RPMI7951 (cell line): ENCODE results near the gene PROKR2. TPM values are rescaled to one million over a fixed set of nuclear protein-coding genes. Genes with fewer than 3 reads are reported as not detected.

ENCODE experiments used
- DNase-seq: peaks from one replicate; pipeline ENCODE4 v3.0.0-alpha.2; 2012; ENCODE audit warnings: low read depth
- total RNA-seq: library from RNA; depleted of rRNA; stranded (reverse); fragments of >200 nt; shearing (Covaris generic); gene quantifications from 2 replicates; pipeline ENCODE4 v1.2.3, GENCODE V29; 2014; rRNA removed

The PROKR2 gene
- total RNA-seq, result 0.10 TPM in 1 of 2 replicates, not detected in the other

DNA sequence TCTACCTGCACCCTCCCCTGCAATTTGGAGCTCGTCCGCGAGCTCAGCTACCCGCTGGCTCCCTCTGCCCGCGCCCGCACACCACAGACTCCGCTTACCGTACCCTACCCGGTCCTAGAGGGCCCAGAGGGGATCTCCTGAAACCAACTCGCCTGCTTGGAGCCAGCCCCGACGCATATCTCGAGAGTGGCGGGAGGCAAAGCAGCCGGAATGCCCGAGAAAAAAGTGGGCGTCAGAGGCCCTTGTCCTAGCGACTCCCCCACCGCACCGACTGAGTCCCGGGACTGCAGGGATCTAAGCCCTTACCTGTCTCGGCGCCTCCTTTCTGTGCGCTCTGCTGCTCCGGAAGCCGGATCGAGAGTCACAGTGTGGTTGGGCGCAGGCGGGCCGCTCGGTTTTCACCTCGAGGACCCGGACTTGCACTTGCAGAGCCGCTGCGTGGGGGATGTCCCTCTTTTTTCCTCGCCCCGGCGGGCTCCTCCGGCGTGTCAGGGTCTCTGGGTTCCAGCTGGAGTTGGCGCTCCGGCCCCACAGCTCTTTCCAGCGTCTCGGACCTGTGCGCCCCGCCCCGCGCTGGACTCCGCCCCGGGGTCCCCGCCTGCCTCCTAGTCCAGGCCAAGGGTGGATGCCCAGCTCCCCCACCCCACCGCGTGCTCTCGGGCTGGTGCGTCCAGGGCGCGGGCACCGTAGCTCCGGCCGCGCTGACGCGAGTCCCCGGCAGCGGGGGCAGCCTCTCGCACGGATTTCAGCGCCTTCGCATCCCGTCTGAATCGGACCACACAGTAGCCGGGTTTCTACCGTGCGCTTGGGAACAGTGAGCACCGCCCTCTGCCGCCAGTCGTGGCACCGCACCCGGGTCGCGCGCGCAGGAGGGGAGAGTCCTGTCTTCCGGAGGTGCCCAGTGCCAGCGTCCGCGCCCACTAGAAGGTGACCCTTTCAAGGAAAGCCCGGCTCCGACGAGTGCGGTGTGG is at the start of gene PROKR2:
PROKR2 (minus strand) TSS at position 767 of the 971 bp plus-strand sequence. CDS start 2,585 bp downstream, outside the sequence.
- peak; percentile 14 for DNase-seq

DNA sequence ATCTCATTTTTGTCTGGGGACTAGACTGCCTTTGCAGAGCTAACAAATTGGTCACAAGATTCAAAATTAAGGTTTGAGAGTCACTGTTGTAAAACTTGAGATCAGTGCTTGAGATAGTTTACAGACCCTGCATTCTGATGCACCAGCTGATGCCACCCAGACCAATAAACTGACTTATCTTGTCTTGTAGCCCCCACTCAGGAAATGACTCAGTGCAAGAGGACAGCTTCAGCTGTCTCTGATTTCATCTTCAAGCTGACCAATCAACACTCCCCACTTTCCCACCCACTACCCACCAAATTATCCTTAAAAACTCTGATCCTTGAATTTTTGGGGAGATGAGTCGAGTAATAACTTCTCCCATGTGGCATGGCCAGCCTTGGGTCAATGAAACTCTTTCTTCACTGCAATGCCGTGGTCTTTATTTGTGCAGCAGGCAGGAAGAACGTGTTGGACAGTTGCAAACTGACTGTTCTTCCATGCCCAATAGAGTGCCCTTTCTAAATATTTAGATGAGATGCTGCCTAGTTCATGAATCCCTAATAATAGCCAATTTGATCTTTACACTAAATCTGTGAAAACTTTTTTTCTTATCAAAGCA is 48.3 kb upstream of the PROKR2 start:
- peak; percentile 85 for DNase-seq

GRCh38 chr20:5364136-5364821 is 47.5 kb upstream of the PROKR2 start:
- peak; percentile 39 for DNase-seq

DNA sequence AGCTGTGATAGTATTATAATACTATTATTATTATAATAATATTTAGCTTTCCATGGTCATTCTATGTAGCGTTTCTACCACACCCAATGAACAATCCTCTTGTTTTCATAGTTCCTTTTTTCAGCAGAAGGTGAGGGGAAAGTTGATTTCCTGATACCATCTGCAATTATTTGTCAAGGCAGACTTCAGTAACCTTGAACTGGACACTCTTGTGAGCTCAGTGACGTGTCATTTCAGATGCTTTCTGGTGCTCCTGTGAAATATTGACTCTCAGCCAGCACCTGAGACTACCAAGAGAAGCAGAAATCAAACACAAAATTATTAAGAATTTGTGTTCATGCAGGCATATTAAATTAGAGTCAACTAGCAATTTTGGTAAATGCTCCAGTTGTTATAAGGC is 46.0 kb upstream of the PROKR2 start:
- DNase-seq, result no peak

DNA sequence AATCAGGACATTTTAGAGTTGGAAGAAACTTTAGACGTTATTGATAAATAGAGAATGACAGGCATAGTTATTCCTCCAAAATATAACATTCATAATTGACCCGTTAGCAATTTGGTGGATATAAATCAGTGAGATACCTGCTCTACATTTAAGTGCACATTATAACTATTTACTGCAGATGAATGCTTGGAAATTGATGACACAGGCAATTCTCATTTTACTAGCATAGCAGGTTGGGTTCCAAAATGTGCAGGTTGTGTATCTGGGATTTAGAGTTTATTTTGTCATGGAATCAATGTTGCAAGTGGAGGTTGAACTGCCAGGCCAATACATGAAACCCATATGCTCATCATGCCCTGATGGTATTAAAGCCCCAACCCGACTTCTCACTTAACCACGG is 44.4 kb upstream of the PROKR2 start:
- DNase-seq, result no peak

DNA sequence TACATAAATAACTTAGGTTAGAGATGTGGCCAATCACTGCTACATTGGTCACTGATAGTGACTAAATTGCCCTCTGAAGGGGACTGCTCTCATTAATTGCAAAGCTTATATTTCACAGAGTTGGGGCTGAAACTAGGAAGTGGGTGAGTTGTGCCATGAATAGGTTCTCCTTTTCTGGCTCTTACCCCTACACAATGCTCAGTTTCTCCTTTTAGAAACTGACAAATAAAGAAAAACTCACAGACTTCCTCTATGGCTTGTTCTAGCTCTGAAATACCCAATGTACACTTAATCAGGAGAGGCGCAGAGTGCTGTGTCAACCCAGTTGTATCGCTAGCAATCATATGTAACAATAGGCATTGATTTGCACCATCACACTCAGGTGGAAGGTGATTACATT is 41.2 kb upstream of the PROKR2 start:
- no peak for DNase-seq

DNA sequence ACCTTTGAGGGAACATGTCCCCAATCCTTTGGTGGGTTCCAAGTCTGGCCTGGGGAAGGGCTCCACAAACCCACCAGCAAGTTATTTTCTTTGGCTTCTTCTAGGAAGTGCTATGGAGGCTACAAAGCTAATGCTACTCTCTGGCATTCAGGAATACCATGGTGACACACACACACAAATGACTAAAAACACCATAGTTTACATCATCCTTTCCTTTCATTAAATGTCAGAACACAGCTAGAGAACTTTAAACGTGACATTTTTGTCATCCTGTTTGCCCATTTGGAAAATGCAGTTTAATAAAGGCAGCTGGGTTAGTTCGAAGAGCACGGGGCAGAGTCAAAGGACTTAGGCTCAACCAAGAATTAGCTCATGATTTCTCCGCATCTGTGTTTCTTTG is 40.2 kb upstream of the PROKR2 start:
- DNase-seq, result no peak

- DNase-seq, result no peak
Observed at GRCh38 chr20:5354901-5355300, 38.1 kb upstream of the PROKR2 start.

DNA sequence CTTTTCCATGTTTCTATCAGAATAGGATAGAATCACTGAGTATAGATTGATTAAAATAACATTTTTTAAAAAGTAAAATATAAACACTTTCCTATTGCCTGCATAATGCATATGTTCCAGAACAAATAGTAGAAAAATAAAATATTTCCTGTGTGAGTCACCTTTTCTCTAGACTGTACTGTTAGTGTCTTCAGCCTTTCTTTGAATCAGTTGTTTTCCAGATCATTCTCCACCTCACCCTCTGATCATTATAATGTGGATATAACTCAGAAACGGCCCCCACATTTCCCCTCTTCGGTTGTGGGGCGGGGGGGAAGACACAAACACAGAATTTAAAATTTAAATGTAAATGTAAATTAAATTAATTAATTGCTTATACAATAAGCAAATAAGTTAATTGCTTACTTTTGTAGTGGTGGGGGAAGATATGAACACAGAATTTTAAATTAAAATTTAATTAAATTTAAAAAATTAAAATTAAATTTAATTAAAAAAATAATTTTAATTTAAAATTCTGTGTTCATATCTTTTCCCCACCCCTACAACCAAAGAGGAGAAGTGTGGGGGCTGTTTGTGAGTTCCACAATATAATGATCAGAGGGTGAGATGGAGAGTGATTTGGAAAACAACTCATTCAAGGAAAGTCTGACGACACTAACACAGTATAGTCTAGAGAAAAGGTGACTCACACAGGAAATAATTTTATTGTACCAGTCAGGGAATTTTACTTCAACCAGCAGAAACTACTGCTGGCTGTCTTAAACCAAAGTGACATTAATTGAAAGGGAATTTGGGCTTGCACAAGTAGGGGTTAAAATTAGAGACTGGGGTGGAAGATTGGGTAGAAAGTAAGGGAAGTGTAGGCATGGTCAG is 37.1 kb upstream of the PROKR2 start:
- DNase-seq, result peak; percentile 70

DNA sequence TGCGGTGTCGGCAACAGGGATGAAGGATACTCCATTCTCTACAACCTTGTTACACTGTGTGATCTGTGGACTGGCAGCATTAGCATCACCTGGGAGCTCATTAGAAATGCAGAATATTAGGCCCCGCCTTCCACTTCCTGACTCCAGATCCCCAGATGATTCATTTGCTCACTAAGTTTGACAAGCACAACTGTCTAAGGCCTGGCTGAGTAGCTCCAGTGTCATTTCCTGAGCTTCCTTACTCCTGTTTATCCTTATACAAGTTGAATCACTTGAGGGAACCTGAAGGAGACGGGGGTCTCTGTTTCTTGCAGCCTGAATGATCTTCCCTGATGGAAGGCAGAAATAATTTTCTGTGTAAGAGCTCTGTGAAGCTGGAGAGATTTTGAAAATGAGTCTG is 32.7 kb upstream of the PROKR2 start:
- DNase-seq, result no peak

DNA sequence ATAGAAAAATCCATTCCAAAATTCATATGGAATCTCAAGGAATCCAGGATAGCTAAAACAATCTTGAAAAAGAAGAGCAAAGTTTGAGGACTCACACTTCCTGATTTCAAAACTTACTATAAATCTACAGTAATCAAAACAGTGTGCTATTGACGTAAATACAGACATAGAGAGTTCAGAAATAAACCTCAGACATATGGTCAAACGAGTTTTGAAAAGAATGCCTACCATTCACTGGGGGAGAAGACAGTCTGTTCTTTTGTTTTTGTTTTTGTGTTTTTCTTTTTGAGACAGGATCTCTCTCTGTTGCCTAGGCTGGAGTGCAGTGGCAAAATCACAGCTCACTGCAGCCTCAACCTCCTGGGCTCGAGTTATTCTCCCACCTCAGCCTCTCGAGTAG is 25.3 kb upstream of the PROKR2 start:
- DNase-seq, result peak; percentile 24

DNA sequence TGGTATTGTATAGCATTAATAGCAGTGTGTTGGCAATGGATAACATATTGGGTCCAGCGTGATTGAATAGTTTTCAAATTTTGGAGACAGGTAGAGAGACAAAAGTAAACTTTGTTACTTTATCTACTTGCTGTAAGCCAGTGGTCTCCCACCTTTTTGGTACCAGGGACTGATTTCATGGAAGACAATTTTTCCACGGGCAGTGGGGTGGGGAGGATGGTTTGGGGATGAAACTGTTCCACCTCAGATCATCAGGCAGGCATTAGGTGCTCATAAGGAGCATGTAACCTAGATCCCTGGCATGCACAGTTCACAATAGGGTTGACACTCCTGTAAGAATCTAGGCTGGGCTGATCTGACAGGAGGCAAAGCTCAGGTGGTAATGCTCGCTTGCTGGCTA is 14.6 kb upstream of the PROKR2 start:
- DNase-seq, result no peak

DNA sequence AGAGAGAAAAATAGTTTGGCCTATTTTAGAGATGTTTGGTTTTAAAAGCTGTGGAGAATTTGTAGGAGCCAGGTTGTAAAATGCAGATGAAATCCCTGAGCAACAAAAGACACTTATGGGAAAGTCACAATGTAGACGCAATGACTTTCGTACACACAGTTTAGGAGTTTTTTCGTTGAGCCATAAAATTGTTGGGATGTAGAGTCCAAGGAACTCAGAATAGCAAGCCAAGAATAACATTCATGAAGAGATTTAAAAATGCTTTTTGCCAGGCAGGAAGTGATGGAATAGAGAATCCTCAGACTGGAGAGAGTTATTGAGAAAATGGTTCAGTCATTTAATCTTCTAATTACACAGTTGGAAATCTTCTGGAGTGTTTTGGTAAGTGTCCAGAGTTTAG is 11.5 kb upstream of the PROKR2 start:
- DNase-seq, result no peak

GRCh38 chr20:5327356-5327755 is 10.6 kb upstream of the PROKR2 start:
- DNase-seq, result no peak

DNA sequence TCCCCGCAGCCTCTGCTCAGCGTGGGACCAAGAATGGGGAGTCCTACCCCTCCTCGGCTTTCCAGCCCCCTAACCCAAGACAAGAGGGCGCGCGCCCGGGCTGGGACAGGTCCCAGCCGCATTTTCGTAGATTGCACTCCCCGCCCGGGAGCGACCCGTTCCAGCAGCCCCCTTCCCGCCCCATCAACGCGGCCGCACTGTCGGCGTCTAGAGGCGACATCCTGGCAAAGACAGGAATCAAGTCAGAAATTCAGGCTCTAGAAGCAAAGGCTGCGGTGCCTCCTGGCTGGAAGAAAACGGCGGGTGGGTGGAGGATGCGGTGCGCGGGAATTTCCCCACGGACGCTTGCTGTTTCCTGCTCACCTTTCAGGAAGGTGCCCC is 957 bp downstream of the PROKR2 start:
- DNase-seq, result no peak

GRCh38 chr20:5313916-5314315 is 2.8 kb downstream of the PROKR2 start:
- no peak for DNase-seq

- DNase-seq, result no peak
Observed at GRCh38 chr20:5312518-5312917, 4.2 kb downstream of the PROKR2 start.

DNA sequence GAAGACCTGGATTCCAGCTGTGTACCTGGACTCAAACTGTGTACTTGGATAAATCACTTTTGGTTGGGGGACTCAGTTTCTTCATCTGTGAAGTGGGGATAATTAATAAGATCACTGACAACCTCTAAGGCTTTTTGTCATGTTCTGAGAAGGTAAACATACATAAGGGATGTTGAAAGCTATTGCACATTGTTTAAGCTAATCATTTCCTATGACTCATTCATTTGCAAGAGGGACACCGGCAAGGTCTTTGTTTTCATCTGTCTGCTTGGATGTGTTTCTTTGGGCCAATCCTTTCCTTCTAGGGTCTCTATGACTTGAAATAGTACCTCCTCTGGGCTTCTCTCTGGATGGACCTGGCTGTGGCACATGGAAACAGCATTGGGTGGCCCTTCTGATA is 6.8 kb downstream of the PROKR2 start:
- peak; percentile 14 for DNase-seq

DNA sequence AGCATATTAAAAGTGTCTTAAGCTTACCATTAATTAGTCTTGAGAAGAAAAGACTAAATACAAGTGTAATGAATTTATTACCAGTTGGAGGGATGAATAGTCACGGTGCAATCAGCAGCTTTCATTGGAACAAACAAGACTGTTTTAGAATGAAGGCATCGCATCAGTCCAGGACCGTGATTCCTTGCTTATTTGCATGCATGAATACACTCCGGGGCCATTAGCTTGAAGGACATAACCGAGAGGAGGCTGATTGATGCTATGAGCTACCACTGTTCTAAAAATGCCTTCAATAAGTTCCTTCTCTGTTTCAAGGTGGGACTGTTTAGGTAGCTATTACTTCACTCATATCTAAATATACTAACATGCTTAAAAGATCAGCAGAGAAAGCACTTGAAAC is 17.9 kb downstream of the PROKR2 start:
- no peak for DNase-seq

DNA sequence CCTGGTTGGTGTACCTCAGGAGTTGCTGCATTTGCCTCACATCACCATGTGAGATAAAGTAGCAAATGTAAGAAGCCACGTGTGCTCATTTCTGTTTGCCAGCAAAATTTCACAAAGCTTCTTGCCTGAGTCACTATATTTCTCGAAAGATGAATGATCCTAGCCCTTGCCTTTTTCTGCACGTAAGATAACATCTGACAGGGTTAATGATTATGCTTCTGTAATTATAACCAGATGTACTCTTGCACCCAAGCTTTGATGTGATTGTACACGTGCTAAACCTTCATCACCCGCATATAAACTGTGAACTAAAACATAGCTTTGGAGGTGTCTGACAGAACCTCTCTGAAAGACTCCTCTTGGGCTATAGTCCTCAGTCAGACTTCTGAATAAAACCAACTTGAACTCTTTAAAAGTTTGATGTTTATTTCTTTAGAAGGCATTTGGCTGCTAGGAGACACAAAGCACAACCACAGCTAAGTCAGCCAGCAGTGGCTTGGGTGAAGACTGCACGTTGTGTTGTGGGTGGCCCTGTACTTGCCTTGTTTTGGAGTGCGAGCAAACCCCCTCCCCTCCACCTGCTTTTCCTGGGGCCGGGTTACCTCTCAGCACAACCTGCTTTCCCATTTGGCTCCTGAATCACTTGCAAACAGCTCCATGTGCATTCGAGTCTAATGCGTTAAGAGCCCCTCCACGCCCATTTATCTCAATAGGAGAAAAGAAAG is 19.3 kb downstream of the PROKR2 start:
- peak; percentile 58 for DNase-seq

DNA sequence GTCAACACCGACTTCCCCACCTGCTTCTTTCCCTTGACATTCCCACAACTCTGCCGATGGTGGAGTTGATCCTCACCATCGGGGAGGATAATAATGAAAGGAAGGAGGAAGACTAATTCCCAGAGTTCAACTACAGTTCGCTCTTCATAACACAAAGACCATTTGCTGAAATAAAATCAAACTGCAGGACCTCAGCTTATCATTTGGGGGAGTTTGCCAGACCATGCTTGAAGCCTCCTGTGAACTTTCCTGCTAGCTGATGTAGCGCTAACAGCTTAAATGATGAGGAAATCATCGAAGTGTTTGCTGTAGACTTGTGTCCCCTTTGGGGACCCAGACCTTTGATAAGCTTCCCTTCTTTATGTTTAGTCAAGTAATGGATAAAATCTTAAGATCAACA is 26.2 kb downstream of the PROKR2 start:
- DNase-seq, result no peak
